CD4-positive, alpha-beta T cell treated with Interleukin-10 for 1 hour (primary cell): ENCODE data around the gene KCNC1.

Experiments used
- DNase-seq: peaks from one replicate; pipeline ENCODE4 v3.0.0-alpha.2; 2020

The KCNC1 gene

GRCh38 chr11:17776212-17776875, 41.8 kb downstream of the KCNC1 start:
- no peak for DNase-seq

GRCh38 chr11:17777086-17777737, 42.6 kb downstream of the KCNC1 start:
- no peak for DNase-seq

GRCh38 chr11:17777738-17778091, 43.1 kb downstream of the KCNC1 start:
- no peak for DNase-seq

- no peak for DNase-seq
These were observed 43.8 kb downstream of the KCNC1 start for GRCh38 chr11:17778352-17778751.

- no peak for DNase-seq
These were observed 44.6 kb downstream of the KCNC1 start for GRCh38 chr11:17778956-17779860.

GRCh38 chr11:17779861-17780594, 45.4 kb downstream of the KCNC1 start:
- DNase-seq, result no peak

GRCh38 chr11:17780668-17781067, 46.1 kb downstream of the KCNC1 start:
- no peak for DNase-seq

GRCh38 chr11:17781221-17781620, 46.6 kb downstream of the KCNC1 start:
- DNase-seq, result no peak

- DNase-seq, result no peak
These were observed 47.0 kb downstream of the KCNC1 start for GRCh38 chr11:17781626-17782025.

GRCh38 chr11:17782145-17782544, 47.6 kb downstream of the KCNC1 start:
- DNase-seq, result no peak

GRCh38 chr11:17782603-17783337, 48.2 kb downstream of the KCNC1 start:
- DNase-seq, result no peak

GRCh38 chr11:17783878-17784277, 49.3 kb downstream of the KCNC1 start:
- DNase-seq, result no peak

- no peak for DNase-seq
These were observed 52.4 kb downstream of the KCNC1 start for GRCh38 chr11:17786824-17787525.

- no peak for DNase-seq
These were observed 53.5 kb downstream of the KCNC1 start for GRCh38 chr11:17788084-17788483.

- no peak for DNase-seq
These were observed 55.9 kb downstream of the KCNC1 start for GRCh38 chr11:17790453-17790852.

- DNase-seq, result no peak
These were observed 56.6 kb downstream of the KCNC1 start for GRCh38 chr11:17791144-17791543.

GRCh38 chr11:17792161-17792560, 57.6 kb downstream of the KCNC1 start:
- DNase-seq, result no peak

- DNase-seq, result no peak
These were observed 59.1 kb downstream of the KCNC1 start for GRCh38 chr11:17793642-17794170.

GRCh38 chr11:17794981-17795380, 60.4 kb downstream of the KCNC1 start:
- no peak for DNase-seq

- no peak for DNase-seq
These were observed 61.6 kb downstream of the KCNC1 start for GRCh38 chr11:17796154-17796553.

- no peak for DNase-seq
These were observed 63.7 kb downstream of the KCNC1 start for GRCh38 chr11:17798253-17798652.
